ENCODE measurements around the gene GLIPR1L1.

GLIPR1L1 gene

DNA sequence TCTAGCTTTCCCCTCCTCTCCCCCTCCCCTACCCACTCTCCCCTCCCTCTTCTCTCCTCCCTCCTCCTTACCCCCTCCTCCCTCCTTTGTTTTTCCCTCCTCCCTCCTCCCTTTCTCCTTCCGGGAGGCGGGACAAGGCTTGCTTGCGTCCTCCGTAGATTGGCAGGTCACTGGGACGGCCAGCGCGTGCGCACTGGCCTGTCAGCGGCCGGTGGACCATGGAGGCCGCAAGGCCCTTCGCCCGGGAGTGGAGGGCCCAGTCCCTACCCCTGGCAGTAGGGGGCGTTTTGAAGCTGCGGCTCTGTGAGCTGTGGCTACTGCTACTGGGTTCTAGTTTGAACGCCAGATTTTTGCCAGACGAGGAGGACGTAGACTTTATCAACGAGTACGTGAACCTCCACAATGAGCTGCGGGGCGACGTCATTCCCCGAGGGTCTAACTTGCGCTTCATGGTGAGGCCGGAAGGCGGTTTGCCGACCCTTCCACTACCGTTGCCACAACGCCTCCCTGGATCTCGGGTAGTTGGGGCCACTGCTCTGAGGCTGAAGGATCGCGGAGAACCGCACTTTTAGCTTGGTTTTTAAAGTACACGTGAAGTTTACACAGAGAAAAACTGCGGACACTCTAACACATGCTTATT is 56.5 kb downstream of the GLIPR1L1 start, which contains the start of gene GLIPR1L2:
TSS of gene GLIPR1L2 (plus strand) at position 191 of the 640 bp plus-strand sequence. CDS start at position 219, 28 bp downstream.
- Histone ChIP-seq H3K27me3 (ENCODE audit: insufficient read depth, low read depth, severe bottlenecking) (no peaks in the 10 kb centered on the region), H3K27ac (peak within 1 kb of the TSS; percentile 59), H3K36me3 (no peaks in the 10 kb centered on the region), H3K4me3 (ENCODE audit: low read depth, low read length) (peak within 1 kb of the TSS; percentile 44), H3K9me3 (ENCODE audit: severe bottlenecking) (no peaks in the 10 kb centered on the region)
- TF ChIP-seq CTCF (IDR thresholded peaks at IDR 0.05; ENCODE audit: low read depth, low read length), result peak; percentile 79
- DNase-seq, result peak; percentile 90

DNA sequence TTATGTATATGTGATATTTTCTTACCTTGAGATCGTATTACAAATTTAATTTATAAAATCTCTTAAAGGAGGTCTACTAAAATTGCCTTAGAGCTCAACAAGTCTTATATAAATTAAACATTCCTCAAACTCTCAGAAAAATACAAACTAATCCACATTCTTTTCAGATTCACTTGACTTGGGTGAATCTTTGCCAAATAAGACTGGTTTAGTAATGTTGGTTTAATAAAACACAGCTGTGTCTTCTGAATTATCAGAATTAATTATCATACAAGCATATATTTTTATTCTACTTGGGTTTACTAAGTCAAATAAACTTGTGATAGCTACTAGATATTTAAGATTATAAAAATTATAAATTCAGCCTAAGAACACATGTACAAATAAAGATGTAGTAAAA is 69.8 kb downstream of the GLIPR1L1 start:
- Histone ChIP-seq H3K9me3 (ENCODE audit: severe bottlenecking) (no peaks in the 10 kb centered on the region), H3K4me3 (ENCODE audit: low read depth, low read length) (no peak overlapping the region), H3K27me3 (ENCODE audit: insufficient read depth, low read depth, severe bottlenecking) (no peaks in the 10 kb centered on the region), H3K27ac (no peak overlapping the region), H3K36me3 (no peaks in the 10 kb centered on the region)
- no peak for TF ChIP-seq CTCF (IDR thresholded peaks at IDR 0.05; ENCODE audit: low read depth, low read length)
- DNase-seq, result no peak

GRCh38 chr12:75407683-75408082 is 73.2 kb downstream of the GLIPR1L1 start:
- no peaks in the 10 kb centered on the region for H3K27me3 ChIP-seq (ENCODE audit: insufficient read depth, low read depth, severe bottlenecking)
- H3K27ac ChIP-seq, result no peak overlapping the region
- no peak for TF ChIP-seq CTCF (IDR thresholded peaks at IDR 0.05; ENCODE audit: low read depth, low read length)
- no peaks in the 10 kb centered on the region for H3K9me3 ChIP-seq (ENCODE audit: severe bottlenecking)
- H3K36me3 ChIP-seq, result no peaks in the 10 kb centered on the region
- no peak overlapping the region for H3K4me3 ChIP-seq (ENCODE audit: low read depth, low read length)
- DNase-seq, result no peak

DNA sequence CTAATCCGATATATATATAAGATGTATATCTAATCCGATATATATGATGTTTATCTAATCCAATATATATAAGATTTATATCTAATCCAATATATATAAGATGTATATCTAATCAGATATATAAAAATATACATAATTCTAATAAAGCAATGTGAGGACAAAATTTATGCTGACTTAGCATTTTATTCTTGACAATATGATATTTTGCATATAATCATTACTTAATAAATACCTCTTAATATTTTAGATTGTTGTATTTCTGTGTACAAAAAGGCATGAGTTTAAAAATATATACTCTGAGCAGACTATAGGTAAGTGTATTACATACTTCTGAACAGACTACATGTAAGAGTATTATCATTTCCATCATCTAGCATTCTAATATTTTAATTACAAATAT is 75.4 kb downstream of the GLIPR1L1 start:
- Histone ChIP-seq H3K9me3 (ENCODE audit: severe bottlenecking) (no peaks in the 10 kb centered on the region), H3K27ac (no peak overlapping the region), H3K4me3 (ENCODE audit: low read depth, low read length) (no peak overlapping the region), H3K27me3 (ENCODE audit: insufficient read depth, low read depth, severe bottlenecking) (no peaks in the 10 kb centered on the region), H3K36me3 (no peaks in the 10 kb centered on the region)
- no peak for TF ChIP-seq CTCF (IDR thresholded peaks at IDR 0.05; ENCODE audit: low read depth, low read length)
- no peak for DNase-seq

DNA sequence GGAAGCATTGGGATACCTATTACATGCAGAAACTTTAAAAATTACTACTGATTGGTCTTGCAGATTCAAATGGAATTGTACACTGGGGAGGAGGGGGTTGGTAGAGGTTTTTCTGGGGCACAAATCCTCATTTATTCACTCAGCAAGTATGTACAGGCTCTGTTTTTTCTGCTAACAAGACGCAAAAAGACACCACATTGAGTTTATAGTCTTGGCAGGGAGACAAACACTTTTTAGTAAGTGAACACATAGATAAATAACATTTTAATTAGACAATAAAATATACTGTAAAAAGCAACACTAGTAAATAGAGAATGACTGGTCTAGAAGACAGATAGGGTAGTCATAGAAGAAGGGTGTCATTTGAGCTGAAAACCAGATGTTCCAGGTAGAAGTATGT is 80.2 kb downstream of the GLIPR1L1 start:
- Histone ChIP-seq H3K9me3 (ENCODE audit: severe bottlenecking) (no peaks in the 10 kb centered on the region), H3K36me3 (no peaks in the 10 kb centered on the region), H3K27me3 (ENCODE audit: insufficient read depth, low read depth, severe bottlenecking) (no peaks in the 10 kb centered on the region), H3K27ac (no peak overlapping the region), H3K4me3 (ENCODE audit: low read depth, low read length) (no peak overlapping the region)
- no peak for DNase-seq
- no peak for TF ChIP-seq CTCF (IDR thresholded peaks at IDR 0.05; ENCODE audit: low read depth, low read length)

DNA sequence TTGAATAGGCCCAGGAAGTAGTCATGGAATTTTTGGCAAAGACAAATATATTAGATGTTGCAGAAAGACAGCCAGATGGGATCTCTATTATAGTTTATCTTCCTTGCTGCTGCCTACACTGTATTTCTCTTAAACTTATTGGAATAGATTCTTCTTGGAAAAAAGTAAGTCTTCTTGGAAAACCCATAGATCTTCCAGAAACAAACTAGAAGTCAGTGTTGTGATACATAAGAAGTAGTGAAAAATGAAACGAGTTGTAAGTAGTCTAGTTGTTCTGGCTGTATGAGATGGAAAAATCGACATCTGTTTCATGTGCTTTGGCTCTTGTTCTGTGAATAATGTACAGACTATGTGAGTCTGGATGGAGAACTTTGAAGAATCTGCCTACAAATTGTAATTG is 85.4 kb downstream of the GLIPR1L1 start:
- DNase-seq, result no peak
- TF ChIP-seq CTCF (IDR thresholded peaks at IDR 0.05; ENCODE audit: low read depth, low read length), result no peak
- Histone ChIP-seq H3K9me3 (ENCODE audit: severe bottlenecking) (no peaks in the 10 kb centered on the region), H3K27me3 (ENCODE audit: insufficient read depth, low read depth, severe bottlenecking) (no peaks in the 10 kb centered on the region), H3K27ac (no peak overlapping the region), H3K4me3 (ENCODE audit: low read depth, low read length) (no peak overlapping the region), H3K36me3 (no peaks in the 10 kb centered on the region)
